Stimulated activated naive CD8-positive, alpha-beta T cell treated with anti-CD3 and anti-CD28 coated beads, Interleukin-15, amount 100 ng/mL, for 72 hours (primary cell): Measurements from ENCODE around the gene ZEB1.
A peak's percentile ranks its signal among the peaks of the same experiment; 100 is the strongest.
"Not testable (repeated sequence)": the region's sequence is repeated elsewhere in the genome, so short reads cannot be mapped to it uniquely, and the experiment has no call there.

Experiments
- ATAC-seq: fragments of 150-1000 bp; cut with Tn5 transposase; 2 replicates; pipeline ENCODE4 v1.10.0; 2021; ENCODE audit warnings: mild to moderate bottlenecking, moderate library complexity
- DNase-seq, 2 donors: peaks; one replicate each; pipeline ENCODE4 v3.0.0; 2021 to 2022
- H3K27ac Mint-ChIP-seq, 2 donors: one replicate each; pipeline ENCODE4 v1.8.0; 2022; ENCODE audit warnings: mild to moderate bottlenecking in 2 of 2, mixed read lengths in 2 of 2, moderate library complexity in 2 of 2
- H3K27me3 Mint-ChIP-seq: one replicate; pipeline ENCODE4 v1.8.0; 2022; ENCODE audit warnings: mixed read lengths
- H3K4me1 Mint-ChIP-seq: one replicate; pipeline ENCODE4 v1.8.0; 2022; ENCODE audit warnings: mild to moderate bottlenecking, mixed read lengths
- H3K4me3 Mint-ChIP-seq, 2 donors: one replicate each; pipeline ENCODE4 v1.8.0; 2022; ENCODE audit warnings: mild to moderate bottlenecking in 2 of 2, mixed read lengths in 2 of 2, moderate library complexity in 1 of 2
- H3K9me3 Mint-ChIP-seq, 2 donors: one replicate each; pipeline ENCODE4 v1.8.0; 2022; ENCODE audit warnings: mixed read lengths in 2 of 2

The ZEB1 gene

GRCh38 chr10:31520986-31521831, 202.2 kb downstream of the ZEB1 start:
- Mint-ChIP-seq H3K9me3 (no peaks in the 10 kb centered on the region), H3K4me1 (no peaks in the 10 kb centered on the region), H3K27me3 (no peaks in the 10 kb centered on the region), H3K4me3 (no peak overlapping the region), H3K27ac (peak overlapping the region in 1 of 2 donors; percentile 52)
- ATAC-seq (no peak), DNase-seq (no peak)

GRCh38 chr10:31522820-31523219, 203.8 kb downstream of the ZEB1 start:
- Mint-ChIP-seq H3K4me3 (no peak overlapping the region), H3K27ac (no peak overlapping the region), H3K9me3 (no peaks in the 10 kb centered on the region), H3K4me1 (no peaks in the 10 kb centered on the region), H3K27me3 (no peaks in the 10 kb centered on the region)
- DNase-seq (no peak), ATAC-seq (no peak)

- no peaks in the 10 kb centered on the region for H3K9me3 Mint-ChIP-seq
- H3K4me3 Mint-ChIP-seq = no peak overlapping the region
- no peaks in the 10 kb centered on the region for H3K27me3 Mint-ChIP-seq
- ATAC-seq (no peak), DNase-seq (no peak)
- no peaks in the 10 kb centered on the region for H3K4me1 Mint-ChIP-seq
- H3K27ac Mint-ChIP-seq = no peak overlapping the region
These were observed 205.4 kb downstream of the ZEB1 start for GRCh38 chr10:31524460-31524859.

- ATAC-seq = no peak
- no peak overlapping the region for H3K4me3 Mint-ChIP-seq
- no peak for DNase-seq
- H3K27me3 Mint-ChIP-seq = no peaks in the 10 kb centered on the region
- no peaks in the 10 kb centered on the region for H3K4me1 Mint-ChIP-seq
- H3K9me3 Mint-ChIP-seq = no peaks in the 10 kb centered on the region
- no peak overlapping the region for H3K27ac Mint-ChIP-seq
These were observed 207.2 kb downstream of the ZEB1 start for GRCh38 chr10:31526178-31526577.

GRCh38 chr10:31526681-31527080, 207.7 kb downstream of the ZEB1 start:
- ATAC-seq (no peak), DNase-seq (no peak)
- H3K27ac Mint-ChIP-seq = peak overlapping the region in 1 of 2 donors; percentile 64
- H3K27me3 Mint-ChIP-seq = no peaks in the 10 kb centered on the region
- H3K9me3 Mint-ChIP-seq = no peaks in the 10 kb centered on the region
- H3K4me1 Mint-ChIP-seq = no peaks in the 10 kb centered on the region
- no peak overlapping the region for H3K4me3 Mint-ChIP-seq

GRCh38 chr10:31528831-31529230, 209.8 kb downstream of the ZEB1 start:
- H3K27me3 Mint-ChIP-seq = no peaks in the 10 kb centered on the region
- ATAC-seq (no peak), DNase-seq (no peak)
- H3K4me1 Mint-ChIP-seq = no peaks in the 10 kb centered on the region
- H3K4me3 Mint-ChIP-seq = no peak overlapping the region
- no peak overlapping the region for H3K27ac Mint-ChIP-seq
- no peaks in the 10 kb centered on the region for H3K9me3 Mint-ChIP-seq

- no peaks in the 10 kb centered on the region for H3K27me3 Mint-ChIP-seq
- H3K9me3 Mint-ChIP-seq = peaks cover 0 to 5% of the 10 kb centered on the region in 2 donors
These were observed 217.3 kb downstream of the ZEB1 start for GRCh38 chr10:31536302-31536701.

GRCh38 chr10:31549896-31550295, 230.9 kb downstream of the ZEB1 start:
- Mint-ChIP-seq H3K27me3 (no peaks in the 10 kb centered on the region), H3K9me3 (peaks cover 0 to 7% of the 10 kb centered on the region in 2 donors), H3K27ac (no peak overlapping the region), H3K4me3 (no peak overlapping the region), H3K4me1 (no peaks in the 10 kb centered on the region)
- ATAC-seq (no peak), DNase-seq (no peak)

More at GRCh38 chr10:31536302-31536701, 217.3 kb downstream of the ZEB1 start:
- H3K27ac Mint-ChIP-seq = no peak overlapping the region
- no peak for DNase-seq
- no peaks in the 10 kb centered on the region for H3K4me1 Mint-ChIP-seq
- no peak overlapping the region for H3K4me3 Mint-ChIP-seq
- no peak for ATAC-seq

- ATAC-seq = no peak
- Mint-ChIP-seq H3K4me3 (no peak overlapping the region), H3K9me3 (peaks cover 28 to 43% of the 10 kb centered on the region in 2 donors), H3K27me3 (no peaks in the 10 kb centered on the region), H3K4me1 (no peaks in the 10 kb centered on the region), H3K27ac (no peak overlapping the region)
- DNase-seq = no peak
These were observed 235.5 kb downstream of the ZEB1 start for GRCh38 chr10:31554556-31554955.

- H3K27ac Mint-ChIP-seq = no peak overlapping the region
- no peaks in the 10 kb centered on the region for H3K4me1 Mint-ChIP-seq
- ATAC-seq = no peak
- no peak overlapping the region for H3K4me3 Mint-ChIP-seq
- H3K27me3 Mint-ChIP-seq = no peaks in the 10 kb centered on the region
- H3K9me3 Mint-ChIP-seq = peaks cover 34 to 36% of the 10 kb centered on the region in 2 donors
- no peak for DNase-seq
These were observed 238.8 kb downstream of the ZEB1 start for GRCh38 chr10:31557854-31558253.

- not testable (repeated sequence) for H3K27me3 Mint-ChIP-seq, H3K4me1 Mint-ChIP-seq, H3K27ac Mint-ChIP-seq, H3K4me3 Mint-ChIP-seq, ATAC-seq, DNase-seq
- peaks cover 14 to 18% of the 10 kb centered on the region in 2 donors for H3K9me3 Mint-ChIP-seq
These were observed 249.3 kb downstream of the ZEB1 start for GRCh38 chr10:31568252-31568861.

GRCh38 chr10:31574577-31574976, 255.6 kb downstream of the ZEB1 start:
- Mint-ChIP-seq H3K27ac (no peak overlapping the region), H3K4me3 (no peak overlapping the region), H3K4me1 (peaks cover 11% of the 10 kb centered on the region), H3K9me3 (peaks cover 7 to 10% of the 10 kb centered on the region in 2 donors), H3K27me3 (no peaks in the 10 kb centered on the region)
- ATAC-seq (no peak), DNase-seq (no peak)

GRCh38 chr10:31578181-31578852, 259.3 kb downstream of the ZEB1 start:
- ATAC-seq (peak; percentile 57), DNase-seq (no peak)
- no peak overlapping the region for H3K4me3 Mint-ChIP-seq
- H3K9me3 Mint-ChIP-seq = peaks cover 7 to 10% of the 10 kb centered on the region in 2 donors
- H3K27me3 Mint-ChIP-seq = no peaks in the 10 kb centered on the region
- peak overlapping the region in 1 of 2 donors; percentile 76 for H3K27ac Mint-ChIP-seq
- H3K4me1 Mint-ChIP-seq = peaks cover 17% of the 10 kb centered on the region

GRCh38 chr10:31578951-31579350, 259.9 kb downstream of the ZEB1 start:
- Mint-ChIP-seq H3K27ac (no peak overlapping the region), H3K4me3 (no peak overlapping the region), H3K4me1 (peaks cover 17% of the 10 kb centered on the region), H3K9me3 (peaks cover 7 to 10% of the 10 kb centered on the region in 2 donors), H3K27me3 (peaks cover 6% of the 10 kb centered on the region)
- DNase-seq = no peak
- peak; percentile 44 for ATAC-seq
